Smooth muscle cell of trachea (primary cell): ENCODE measurements around the gene TFCP2. TPM values are rescaled to one million over a fixed set of nuclear protein-coding genes. Genes with fewer than 3 reads are reported as not detected.

Experiments used
- total RNA-seq: library from RNA; depleted of rRNA; stranded (reverse); fragments of >200 nt; gene quantifications from 2 replicates; pipeline ENCODE4 v1.2.1, GENCODE V29; 2014

TFCP2 gene, protein sequence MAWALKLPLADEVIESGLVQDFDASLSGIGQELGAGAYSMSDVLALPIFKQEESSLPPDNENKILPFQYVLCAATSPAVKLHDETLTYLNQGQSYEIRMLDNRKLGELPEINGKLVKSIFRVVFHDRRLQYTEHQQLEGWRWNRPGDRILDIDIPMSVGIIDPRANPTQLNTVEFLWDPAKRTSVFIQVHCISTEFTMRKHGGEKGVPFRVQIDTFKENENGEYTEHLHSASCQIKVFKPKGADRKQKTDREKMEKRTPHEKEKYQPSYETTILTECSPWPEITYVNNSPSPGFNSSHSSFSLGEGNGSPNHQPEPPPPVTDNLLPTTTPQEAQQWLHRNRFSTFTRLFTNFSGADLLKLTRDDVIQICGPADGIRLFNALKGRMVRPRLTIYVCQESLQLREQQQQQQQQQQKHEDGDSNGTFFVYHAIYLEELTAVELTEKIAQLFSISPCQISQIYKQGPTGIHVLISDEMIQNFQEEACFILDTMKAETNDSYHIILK
- total RNA-seq: 9.9 and 16.1 TPM in 2 replicates

DNA sequence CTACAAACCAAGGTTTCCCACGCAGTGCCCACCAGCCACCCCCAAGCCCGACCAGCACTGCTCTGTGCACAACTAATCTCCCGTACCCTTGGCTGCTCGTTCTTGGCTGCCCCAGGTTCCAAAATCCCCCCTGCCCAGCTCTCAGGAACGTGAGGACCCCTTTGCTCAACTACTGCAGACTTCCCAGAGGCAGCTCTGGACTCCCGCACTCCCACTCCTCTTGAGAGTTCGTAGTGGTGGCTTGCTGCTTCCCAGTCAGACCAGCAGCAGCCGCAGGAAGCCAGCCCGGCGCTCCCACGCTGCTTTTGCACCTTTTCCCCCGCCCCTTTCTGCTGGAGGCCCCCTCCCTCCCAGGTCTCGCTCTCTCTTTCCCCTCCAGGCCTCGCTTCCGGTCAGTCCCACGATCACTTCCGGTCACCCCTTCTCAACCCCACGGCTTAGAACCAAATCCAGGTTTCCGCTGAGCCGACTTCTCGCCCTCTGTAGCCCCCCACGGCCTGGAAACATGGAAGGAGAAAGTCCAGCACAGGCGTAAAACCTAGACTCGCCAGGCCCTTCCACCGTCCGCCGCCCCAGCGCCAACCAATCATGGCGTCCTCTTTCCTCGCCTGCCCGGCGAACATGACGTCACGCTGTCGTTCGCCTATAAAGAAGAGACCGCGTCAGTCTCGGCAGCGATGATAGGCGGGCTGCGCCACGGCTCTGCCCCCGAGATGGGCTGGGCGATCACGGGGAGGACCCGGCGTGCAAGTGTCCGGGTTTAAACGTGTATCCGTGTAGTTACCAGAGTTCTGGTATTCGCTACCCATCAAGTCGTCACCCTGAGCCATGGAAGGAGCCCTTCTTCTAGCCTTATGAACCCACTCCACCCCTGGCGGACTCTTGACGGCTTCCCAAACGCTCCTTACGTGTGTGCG, at the start of gene TFCP2:
Gene TFCP2, minus strand, starts transcription at position 621 of the 917 bp plus-strand sequence. CDS start 713 bp downstream, outside the sequence.

DNA sequence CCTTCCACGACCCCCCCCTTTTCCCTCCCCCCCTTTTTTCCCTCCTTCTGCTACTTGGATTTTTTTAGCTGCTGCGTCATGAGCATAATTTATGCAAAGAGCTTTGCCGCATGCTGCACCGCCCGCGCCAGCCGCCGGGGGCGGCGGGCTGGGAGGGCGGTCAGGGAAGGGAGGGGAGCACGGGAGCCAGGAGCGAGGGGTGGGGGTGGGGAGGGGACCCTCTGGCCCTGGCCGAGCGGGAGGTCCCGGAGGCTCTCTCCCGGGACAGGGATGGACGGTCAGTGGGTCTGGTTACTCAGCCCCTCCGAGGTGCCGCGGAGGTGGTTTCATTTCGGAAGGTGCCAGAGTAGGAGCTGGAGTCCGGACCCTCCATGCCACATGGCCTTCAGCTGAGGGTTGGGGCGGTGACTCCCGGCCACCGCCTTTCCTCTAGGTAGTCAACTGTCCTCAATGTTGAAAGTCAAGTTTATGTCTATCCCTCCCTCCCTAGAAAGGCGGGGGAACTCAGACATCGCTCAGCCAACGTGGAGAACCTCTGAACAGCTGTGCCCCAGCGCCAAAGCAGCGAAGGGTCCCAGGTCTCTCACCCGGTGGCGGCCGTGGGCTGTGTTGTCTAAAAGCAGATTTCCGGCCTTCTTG, 45.2 kb upstream of the TFCP2 start, which contains the start of gene POU6F1:
Gene POU6F1, minus strand, starts transcription at position 95 of the 639 bp plus-strand sequence. CDS start 11,226 bp downstream, outside the sequence.

DNA sequence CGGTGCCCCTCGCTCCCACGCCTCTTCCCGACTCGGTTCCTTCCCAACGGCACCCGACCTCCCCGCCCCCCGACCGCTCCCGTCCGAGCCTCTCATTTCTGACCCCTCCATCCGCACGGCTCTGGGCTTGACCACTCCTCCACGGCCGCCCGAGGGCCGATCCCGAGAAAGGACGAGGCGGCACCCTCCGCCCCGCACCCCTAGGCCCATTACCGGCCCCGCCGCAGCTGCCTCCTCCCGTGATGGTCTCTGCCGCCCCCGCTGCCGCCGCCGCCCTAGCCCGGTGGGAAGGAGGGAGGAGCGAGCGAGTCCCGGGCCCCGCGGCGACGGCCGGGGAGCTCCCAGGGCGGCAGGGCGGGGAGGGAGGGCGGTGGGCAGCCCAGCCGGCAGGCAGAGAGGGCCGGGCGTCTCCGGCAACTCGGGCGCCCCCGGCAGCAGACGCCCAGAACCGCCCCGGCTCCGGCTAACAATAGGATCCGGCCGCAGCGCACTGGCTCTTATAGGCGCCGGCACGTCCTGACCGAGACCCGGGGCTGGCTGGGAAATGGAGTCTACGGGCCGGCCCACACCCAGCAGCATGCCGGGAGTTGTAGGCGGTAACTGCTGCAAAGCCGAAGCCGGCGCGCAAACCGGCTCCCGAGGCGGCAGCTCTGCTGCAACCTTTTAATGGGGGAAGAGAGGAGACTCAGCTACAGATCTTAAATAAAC, 89.7 kb downstream of the TFCP2 start, which contains the start of gene CSRNP2:
Gene CSRNP2, minus strand, starts transcription at position 471 of the 708 bp plus-strand sequence. CDS start 7,035 bp downstream, outside the sequence.

DNA sequence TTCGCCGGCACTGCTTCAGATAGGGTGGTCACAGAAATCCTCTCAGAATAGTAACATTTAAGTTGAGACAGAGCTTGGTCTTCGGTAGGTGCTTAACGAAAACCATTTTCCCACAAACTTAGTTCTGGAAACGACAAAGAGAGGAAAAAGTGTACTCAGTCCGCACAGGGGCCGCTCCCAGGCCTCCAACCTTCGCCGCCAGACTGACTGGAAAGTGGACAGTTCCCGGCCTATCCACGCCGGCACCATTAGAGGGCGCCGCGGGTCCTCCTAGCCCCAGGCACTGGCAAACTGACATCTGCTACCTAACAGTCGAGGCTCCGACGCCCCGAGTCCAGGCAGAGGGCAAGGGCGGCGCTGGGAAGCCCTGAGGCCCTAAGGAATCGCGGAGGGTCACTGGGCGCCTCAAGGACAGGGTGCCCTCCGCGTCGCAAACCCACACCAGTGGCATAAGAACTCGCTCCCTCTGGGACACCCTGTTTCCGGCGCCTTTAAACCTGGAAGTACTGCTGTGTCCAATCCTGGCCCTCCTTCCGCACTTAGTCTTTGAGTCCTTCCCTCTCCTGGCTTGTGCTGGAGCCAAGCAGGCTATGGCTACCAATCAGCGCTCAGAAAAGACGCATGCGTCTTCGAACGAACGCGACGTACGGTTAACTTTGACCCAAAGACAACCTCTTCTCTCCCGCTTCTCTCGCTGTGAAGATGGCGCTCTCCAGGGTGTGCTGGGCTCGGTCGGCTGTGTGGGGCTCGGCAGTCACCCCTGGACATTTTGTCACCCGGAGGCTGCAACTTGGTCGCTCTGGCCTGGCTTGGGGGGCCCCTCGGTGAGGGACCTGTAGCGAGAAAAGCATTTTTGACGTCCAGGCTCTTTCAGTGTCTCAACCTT, 125.0 kb downstream of the TFCP2 start, which contains the start of gene LETMD1:
Gene LETMD1, plus strand, starts transcription at position 673 of the 886 bp plus-strand sequence. Its CDS starts 30 bp downstream, at position 703.

Other genes starting within 250 kb of the TFCP2 start
- not detected in 2 replicates for gene HIGD1C, start 220.6 kb downstream of the TFCP2 start, total RNA-seq
- gene SLC11A2, start 146.8 kb downstream of the TFCP2 start, total RNA-seq: 62.7 and 84.5 TPM in 2 replicates
- gene LETMD1, start 124.8 kb downstream of the TFCP2 start, total RNA-seq: 54.3 and 65.2 TPM in 2 replicates
- gene CSRNP2, start 89.5 kb downstream of the TFCP2 start, total RNA-seq: 21.7 and 23.8 TPM in 2 replicates
- gene POU6F1, start 44.9 kb upstream of the TFCP2 start, total RNA-seq: 3.5 and 6.3 TPM in 2 replicates
- gene DAZAP2, start 65.7 kb upstream of the TFCP2 start, total RNA-seq: 98.9 and 122 TPM in 2 replicates
- gene SMAGP, start 97.3 kb upstream of the TFCP2 start, total RNA-seq: 8.9 and 16.6 TPM in 2 replicates
- not detected in 2 replicates for gene BIN2, start 151.0 kb upstream of the TFCP2 start, total RNA-seq
- gene CELA1, start 173.5 kb upstream of the TFCP2 start, total RNA-seq: not detected in 2 replicates
- 98.1 and 191 TPM in 2 replicates for gene GALNT6, start 218.3 kb upstream of the TFCP2 start, total RNA-seq